BE2C (cell line): ENCODE results near the gene COL10A1.

Experiments used
- DNase-seq: peaks from one replicate; pipeline ENCODE4 v3.0.0-alpha.2; 2020
- H3K27me3 ChIP-seq: fragments of 250-450 bp; sonication (Bioruptor Pico); 2 replicates; pipeline ENCODE4 v1.5.1; 2020; ENCODE audit warnings: mild to moderate bottlenecking
- H3K36me3 ChIP-seq: fragments of 250-450 bp; sonication (Bioruptor Pico); 2 replicates; pipeline ENCODE4 v1.5.1; 2020; ENCODE audit warnings: mild to moderate bottlenecking
- H3K4me1 ChIP-seq: fragments of 250-450 bp; sonication (Bioruptor Pico); 2 replicates; pipeline ENCODE4 v1.5.1; 2020
- H3K4me3 ChIP-seq: 2 replicates; pipeline ENCODE4 v1.5.1; 2011; ENCODE audit warnings: low read depth, low read length
- H3K9me3 ChIP-seq: fragments of 250-450 bp; sonication (Bioruptor Pico); 2 replicates; pipeline ENCODE4 v1.5.1; 2020
- TF ChIP-seq, protein P1 (sequence below): IDR thresholded peaks from 2 replicates; pipeline ENCODE4 v1.5.1; 2012; ENCODE audit warnings: mild to moderate bottlenecking, low read depth, low read length

The COL10A1 gene

DNA sequence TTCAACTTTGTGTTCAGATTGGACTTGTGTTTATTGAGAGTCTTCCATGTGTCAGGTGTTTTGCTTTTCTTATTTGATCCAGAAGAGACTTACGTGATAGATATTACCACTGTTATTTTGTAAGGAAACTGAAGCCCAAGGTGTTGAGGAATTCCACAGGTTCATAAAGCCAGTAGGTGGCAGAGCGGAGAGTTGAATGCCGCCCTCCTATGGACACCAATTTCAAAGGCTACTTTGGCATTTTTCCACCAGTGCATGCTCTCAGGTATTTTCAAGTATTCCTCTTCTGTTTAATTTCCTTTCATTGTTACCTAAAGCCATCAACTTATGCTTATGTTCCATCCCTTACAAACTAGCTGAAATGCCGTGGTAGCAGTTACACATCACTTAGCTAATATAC is 14.0 kb upstream of the COL10A1 start:
- no peak for DNase-seq
- H3K4me1 ChIP-seq: no peaks in the 10 kb centered on the region; the same call in 1 of the 2 replicates
- H3K36me3 ChIP-seq: no peaks in the 10 kb centered on the region
- H3K4me3 ChIP-seq: no peak overlapping the region
- TF ChIP-seq, protein P1, sequence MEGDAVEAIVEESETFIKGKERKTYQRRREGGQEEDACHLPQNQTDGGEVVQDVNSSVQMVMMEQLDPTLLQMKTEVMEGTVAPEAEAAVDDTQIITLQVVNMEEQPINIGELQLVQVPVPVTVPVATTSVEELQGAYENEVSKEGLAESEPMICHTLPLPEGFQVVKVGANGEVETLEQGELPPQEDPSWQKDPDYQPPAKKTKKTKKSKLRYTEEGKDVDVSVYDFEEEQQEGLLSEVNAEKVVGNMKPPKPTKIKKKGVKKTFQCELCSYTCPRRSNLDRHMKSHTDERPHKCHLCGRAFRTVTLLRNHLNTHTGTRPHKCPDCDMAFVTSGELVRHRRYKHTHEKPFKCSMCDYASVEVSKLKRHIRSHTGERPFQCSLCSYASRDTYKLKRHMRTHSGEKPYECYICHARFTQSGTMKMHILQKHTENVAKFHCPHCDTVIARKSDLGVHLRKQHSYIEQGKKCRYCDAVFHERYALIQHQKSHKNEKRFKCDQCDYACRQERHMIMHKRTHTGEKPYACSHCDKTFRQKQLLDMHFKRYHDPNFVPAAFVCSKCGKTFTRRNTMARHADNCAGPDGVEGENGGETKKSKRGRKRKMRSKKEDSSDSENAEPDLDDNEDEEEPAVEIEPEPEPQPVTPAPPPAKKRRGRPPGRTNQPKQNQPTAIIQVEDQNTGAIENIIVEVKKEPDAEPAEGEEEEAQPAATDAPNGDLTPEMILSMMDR: peak; percentile 39
- no peaks in the 10 kb centered on the region for H3K27me3 ChIP-seq
- H3K9me3 ChIP-seq: no peaks in the 10 kb centered on the region

DNA sequence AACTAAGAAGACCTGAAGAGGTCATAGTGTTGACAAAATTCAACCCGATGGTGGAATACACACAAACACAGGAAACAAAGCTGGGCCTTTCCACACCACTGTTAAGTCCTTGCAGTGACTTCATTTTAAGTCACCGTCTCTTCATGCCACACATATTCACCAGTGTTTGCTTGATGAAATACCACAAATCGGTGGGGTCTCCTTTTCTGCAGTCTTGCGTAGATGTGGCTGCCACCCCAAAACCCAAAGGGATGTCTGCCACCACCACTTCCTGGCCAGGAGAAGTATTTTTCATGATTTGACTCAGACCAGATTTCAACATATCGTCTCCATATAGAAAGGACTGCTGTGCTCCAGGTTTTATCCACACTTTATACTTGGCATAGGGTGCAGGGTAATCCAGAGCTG is 11.0 kb upstream of the COL10A1 start:
- Histone ChIP-seq H3K4me1 (no peaks in the 10 kb centered on the region), H3K27me3 (no peaks in the 10 kb centered on the region), H3K4me3 (no peak overlapping the region), H3K36me3 (no peaks in the 10 kb centered on the region), H3K9me3 (no peaks in the 10 kb centered on the region)
- DNase-seq: no peak
- TF ChIP-seq, protein P1: no peak

DNA sequence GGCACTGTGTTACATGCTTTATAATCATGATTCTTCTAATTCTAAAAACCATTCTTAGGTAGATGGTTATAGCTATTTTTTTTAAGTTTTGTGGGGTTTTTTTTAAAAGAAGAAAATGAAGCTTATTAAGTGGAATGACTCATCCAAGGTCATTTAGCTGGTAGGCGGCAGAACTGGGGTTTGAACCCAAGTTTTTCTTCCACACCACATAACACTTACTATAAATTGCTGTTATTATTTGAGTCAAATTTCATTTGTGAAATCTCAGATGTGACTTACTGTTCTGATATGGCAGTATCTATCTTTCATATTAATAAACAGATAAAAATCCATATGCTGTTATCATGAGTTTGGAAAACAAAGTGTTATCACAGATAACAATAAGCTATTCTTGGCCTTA is 10.4 kb upstream of the COL10A1 start:
- DNase-seq: no peak
- Histone ChIP-seq H3K4me1 (no peaks in the 10 kb centered on the region), H3K9me3 (no peaks in the 10 kb centered on the region), H3K4me3 (no peak overlapping the region), H3K36me3 (no peaks in the 10 kb centered on the region), H3K27me3 (no peaks in the 10 kb centered on the region)
- TF ChIP-seq, protein P1: no peak

DNA sequence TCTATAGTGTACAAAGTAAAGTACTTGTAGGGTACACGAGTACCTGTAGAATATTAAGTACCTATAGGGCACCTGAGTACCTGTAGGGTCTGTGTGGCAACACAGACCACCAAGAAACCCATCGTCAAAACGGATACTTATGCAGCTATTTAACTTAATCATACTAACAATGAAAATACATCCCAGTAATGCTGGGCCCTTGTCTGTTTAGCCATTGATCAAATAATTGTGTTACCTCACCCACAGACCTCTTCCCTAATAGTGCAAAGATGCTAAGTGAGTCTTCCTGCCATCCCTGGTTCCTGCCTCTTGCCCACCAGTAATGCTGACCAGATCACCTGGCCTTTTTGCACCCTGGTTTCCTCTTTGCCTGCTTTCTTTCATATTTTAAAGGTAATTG is 7.5 kb upstream of the COL10A1 start:
- TF ChIP-seq, protein P1: no peak
- Histone ChIP-seq H3K9me3 (no peaks in the 10 kb centered on the region), H3K36me3 (no peaks in the 10 kb centered on the region), H3K4me1 (peaks cover under 1% of the 10 kb centered on the region; the same call in 1 of the 2 replicates), H3K27me3 (no peaks in the 10 kb centered on the region), H3K4me3 (no peak overlapping the region)
- no peak for DNase-seq

DNA sequence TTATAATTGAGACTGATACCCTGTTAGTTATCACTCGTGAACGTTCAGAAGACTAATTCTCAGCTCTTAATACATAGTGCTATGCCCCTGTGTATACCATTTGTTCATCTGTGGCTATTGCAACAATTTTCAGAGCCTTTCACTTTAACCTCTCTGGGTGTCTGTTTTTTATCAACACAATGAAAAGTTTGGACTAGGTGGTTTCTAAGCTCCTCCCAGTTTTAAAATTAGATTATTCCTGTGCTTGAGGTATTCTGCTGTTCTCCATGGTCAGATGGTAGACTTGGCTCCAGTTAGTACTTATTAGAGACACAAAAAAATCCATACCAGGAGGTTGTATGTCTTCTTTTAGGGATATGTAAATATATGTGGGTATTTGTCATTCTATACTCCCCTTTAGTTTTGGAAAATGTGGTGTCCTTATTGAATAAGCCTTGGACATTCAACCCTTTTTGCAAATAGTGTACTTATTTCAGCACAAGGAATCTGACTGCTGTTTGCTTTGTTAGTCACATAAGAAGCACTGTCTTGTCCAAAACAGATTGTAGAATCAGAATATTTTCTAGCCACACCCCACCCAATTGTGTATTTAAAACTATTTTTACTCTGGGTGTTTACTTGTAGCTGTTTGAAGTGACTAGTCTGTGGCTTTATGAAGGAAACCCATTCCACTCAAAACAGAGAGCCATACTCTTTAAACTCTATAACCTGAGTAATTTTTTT is 2.0 kb upstream of the COL10A1 start:
- Histone ChIP-seq H3K4me3 (no peak overlapping the region), H3K36me3 (no peaks in the 10 kb centered on the region), H3K27me3 (no peaks in the 10 kb centered on the region), H3K9me3 (no peaks in the 10 kb centered on the region), H3K4me1 (peaks cover 15% of the 10 kb centered on the region)
- no peak for DNase-seq
- TF ChIP-seq, protein P1: no peak

DNA sequence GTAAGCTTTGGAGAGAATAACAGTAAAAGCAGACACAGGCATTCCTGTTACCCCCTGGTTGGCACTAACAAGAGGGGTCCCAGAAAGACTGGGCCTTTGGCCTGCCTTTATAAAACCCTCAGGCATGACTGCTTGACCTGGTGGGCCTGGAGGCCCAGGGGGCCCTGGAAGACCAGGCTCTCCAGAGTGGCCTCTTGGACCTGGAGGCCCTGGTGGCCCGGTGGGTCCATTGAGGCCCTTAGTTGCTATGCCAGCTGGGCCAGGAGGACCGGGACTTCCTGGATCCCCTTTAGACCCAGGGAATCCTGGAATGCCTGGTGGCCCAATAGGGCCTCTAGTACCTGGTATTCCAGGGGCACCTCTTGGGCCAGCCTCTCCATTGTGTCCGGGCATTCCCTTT is 5.5 kb downstream of the COL10A1 start:
- Histone ChIP-seq H3K36me3 (no peaks in the 10 kb centered on the region), H3K4me3 (no peak overlapping the region), H3K9me3 (no peaks in the 10 kb centered on the region), H3K27me3 (no peaks in the 10 kb centered on the region), H3K4me1 (no peaks in the 10 kb centered on the region; the same call in 1 of the 2 replicates)
- TF ChIP-seq, protein P1: no peak
- DNase-seq: no peak
